SK-N-SH (cell line): ENCODE measurements around the gene CDH23. TPM values are rescaled to one million over a fixed set of nuclear protein-coding genes. Genes with fewer than 3 reads are reported as not detected.

Experiments used
- CTCF ChIA-PET: fragments of 300-600, 350-600 bp; formaldehyde crosslinking; extraction: SDS; loops from one replicate; lab custom pipeline; 2021; lab: Yijun Ruan, JAX
- POLR2A ChIA-PET: fragments of 350-600 bp; sonication (Branson Sonifier 250); formaldehyde crosslinking; extraction: SDS; loops from one replicate; lab custom pipeline; 2020; ENCODE audit warnings: antibody characterized with exemption, inconsistent platforms; lab: Yijun Ruan, JAX
- DNase-seq: peaks from one replicate; pipeline ENCODE4 v3.0.0; 2012
- H2AFZ ChIP-seq: fragments of 200-600 bp; sonication (generic); 2 replicates; pipeline ENCODE4 v1.8.1; 2016; ENCODE audit warnings: antibody characterized with exemption, mild to moderate bottlenecking, low read depth
- H3F3A ChIP-seq: fragments of 200-600 bp; sonication (generic); replicated peaks from 2 replicates; pipeline ENCODE3; 2016; ENCODE audit warnings: antibody characterized with exemption, mild to moderate bottlenecking; ENCODE audit not compliant: insufficient read depth
- H3K27ac ChIP-seq, 2 experiments: fragments of 200-500 bp in 1 of 2; fragments of 200-600 bp in 1 of 2; sonication (Bioruptor generic) in 1 of 2; sonication (generic), shearing (Covaris generic) in 1 of 2; 2 replicates each; pipeline versions ENCODE4 v1.5.1 to v1.6.1; 2014 to 2016; ENCODE audit warnings: low read depth in 2 of 2, inconsistent platforms in 1 of 2, low read length in 1 of 2, mild to moderate bottlenecking in 1 of 2, mixed read lengths in 1 of 2
- H3K27me3 ChIP-seq: fragments of 200-600 bp; sonication (generic), shearing (Covaris generic); 2 replicates; pipeline ENCODE4 v1.6.1; 2016; ENCODE audit warnings: mixed run types; ENCODE audit not compliant: insufficient read depth
- H3K36me3 ChIP-seq, 2 experiments: fragments of 200-500 bp in 1 of 2; fragments of 200-600 bp in 1 of 2; sonication (Bioruptor generic) in 1 of 2; sonication (generic) in 1 of 2; replicated peaks in 1 of 2; 2 replicates each; pipeline versions ENCODE3 to v1.5.1; 2014 to 2016; ENCODE audit warnings: low read length in 1 of 2, mild to moderate bottlenecking in 1 of 2; ENCODE audit not compliant: insufficient read depth in 2 of 2, control insufficient read depth in 1 of 2
- H3K4me1 ChIP-seq, 2 experiments: fragments of 200-500 bp in 1 of 2; fragments of 200-600 bp in 1 of 2; sonication (Bioruptor generic) in 1 of 2; sonication (generic), shearing (Covaris generic) in 1 of 2; 2 replicates each; pipeline versions ENCODE4 v1.5.1 to v1.6.1; 2014 to 2016; ENCODE audit warnings: low read depth in 1 of 2, low read length in 1 of 2, mixed run types in 1 of 2; ENCODE audit not compliant: insufficient read depth in 2 of 2, control insufficient read depth in 1 of 2
- H3K4me2 ChIP-seq: fragments of 200-600 bp; sonication (generic), shearing (Covaris generic); 2 replicates; pipeline ENCODE4 v1.6.1; 2017; ENCODE audit warnings: mixed run types
- H3K4me3 ChIP-seq, 2 experiments: fragments of 200-500 bp in 1 of 2; fragments of 200-600 bp in 1 of 2; sonication (Bioruptor generic) in 1 of 2; sonication (generic), shearing (Covaris generic) in 1 of 2; 2 replicates each; pipeline versions ENCODE4 v1.5.1 to v1.8.1; 2014 to 2016; ENCODE audit warnings: low read depth in 2 of 2, inconsistent platforms in 1 of 2, low read length in 1 of 2, mild to moderate bottlenecking in 1 of 2, mixed read lengths in 1 of 2, moderate library complexity in 1 of 2
- H3K79me2 ChIP-seq: fragments of 200-600 bp; sonication (generic); 2 replicates; pipeline ENCODE4 v1.8.1; 2017; ENCODE audit warnings: mild to moderate bottlenecking; ENCODE audit not compliant: insufficient read depth
- H3K9ac ChIP-seq: fragments of 200-600 bp; sonication (generic); 2 replicates; pipeline ENCODE4 v1.6.1; 2017; ENCODE audit warnings: mixed run types
- H3K9me2 ChIP-seq: fragments of 200-600 bp; sonication (generic); 2 replicates; pipeline ENCODE4 v1.6.1; 2017; ENCODE audit warnings: mixed run types
- H3K9me3 ChIP-seq: fragments of 200-600 bp; sonication (generic); 2 replicates; pipeline ENCODE4 v1.6.1; 2017; ENCODE audit warnings: mixed run types, mild to moderate bottlenecking, moderate library complexity
- H4K20me1 ChIP-seq: fragments of 200-600 bp; sonication (generic); 2 replicates; pipeline ENCODE4 v1.6.1; 2017; ENCODE audit warnings: mild to moderate bottlenecking, mixed run types; ENCODE audit not compliant: insufficient read depth
- CTCF ChIP-seq: fragments of 200-600 bp; sonication (generic); IDR thresholded peaks from 2 replicates; pipeline ENCODE4 v1.6.1; 2017; ENCODE audit warnings: antibody characterized with exemption, mild to moderate bottlenecking, moderate library complexity
- ELF1 ChIP-seq: IDR thresholded peaks from 2 replicates; pipeline ENCODE4 v1.4.0; 2012
- FOSL2 ChIP-seq: IDR thresholded peaks from 2 replicates; pipeline ENCODE4 v1.4.0; 2012; ENCODE audit warnings: low read depth, mild to moderate bottlenecking, moderate library complexity, borderline replicate concordance
- FOXJ3 ChIP-seq: sonication (generic); formaldehyde crosslinking; IDR thresholded peaks from 2 replicates; pipeline ENCODE4 v1.5.1; 2020; ENCODE audit warnings: mild to moderate bottlenecking, missing genetic modification reagents
- GABPA ChIP-seq: IDR thresholded peaks from 2 replicates; pipeline ENCODE4 v1.4.0; 2012; ENCODE audit warnings: low read depth, mild to moderate bottlenecking
- IRF3 ChIP-seq: fragments of 150-350 bp; IDR thresholded peaks from 2 replicates; pipeline ENCODE4 v1.6.1; 2016; ENCODE audit warnings: mild to moderate bottlenecking, low read depth, low read length
- JUND ChIP-seq: IDR thresholded peaks from 2 replicates; pipeline ENCODE4 v1.4.0; 2012
- MXI1 ChIP-seq: IDR thresholded peaks from 2 replicates; pipeline ENCODE4 v1.6.1; 2012; ENCODE audit warnings: mild to moderate bottlenecking, low read depth, low read length, improper control_type of control experiment
- NFIC ChIP-seq: IDR thresholded peaks from 2 replicates; pipeline ENCODE4 v1.4.0; 2012; ENCODE audit warnings: borderline replicate concordance
- NRF1 ChIP-seq: IDR thresholded peaks from 2 replicates; pipeline ENCODE4 v1.6.1; 2012; ENCODE audit warnings: low read depth, mild to moderate bottlenecking, low read length
- PBX3 ChIP-seq: IDR thresholded peaks from 2 replicates; pipeline ENCODE4; 2012
- POLR2AphosphoS5 ChIP-seq: IDR thresholded peaks from 2 replicates; pipeline ENCODE4 v1.6.1; 2012; ENCODE audit warnings: low read depth, low read length
- SIN3A ChIP-seq: IDR thresholded peaks from 2 replicates; pipeline ENCODE4 v1.6.1; 2012; ENCODE audit warnings: low read depth, mild to moderate bottlenecking, low read length, moderate library complexity, borderline replicate concordance
- TEAD4 ChIP-seq: IDR thresholded peaks from 2 replicates; pipeline ENCODE4 v1.4.0; 2012; ENCODE audit warnings: mild to moderate bottlenecking, borderline replicate concordance; ENCODE audit not compliant: insufficient read depth
- YY1 ChIP-seq: IDR thresholded peaks from 2 replicates; pipeline ENCODE4 v1.4.0; 2012; ENCODE audit warnings: low read depth, mild to moderate bottlenecking
- WGBS: methylation state at CpG from one replicate; pipeline ENCODE4 v1.1.6; 2017; ENCODE audit warnings: low lambda C conversion rate; 5-methylcytosine and 5-hydroxymethylcytosine counted together
- polyA plus RNA-seq, 3 experiments: library from polyadenylated mRNA; depleted of rRNA; stranded (reverse); fragments of >200 nt; gene quantifications; 2 replicates each; pipeline ENCODE4 v1.2.3, GENCODE V29; 2012

Gene CDH23
- polyA plus RNA-seq, 1 of the 3 experiments (the other 2 are of a cell fraction): 0.03 TPM

- Histone ChIP-seq H3K9me2 (no peaks in the 10 kb centered on the region), H3K36me3 (no peaks in the 10 kb centered on the region), H2AFZ (no peak overlapping the region), H3K4me1 (peaks cover 0 to 12% of the 10 kb centered on the region in 2 experiments; a peak in 1 of 4 replicates), H3F3A (no peaks in the 10 kb centered on the region), H4K20me1 (no peaks in the 10 kb centered on the region), H3K79me2 (no peaks in the 10 kb centered on the region), H3K27me3 (peaks cover 29% of the 10 kb centered on the region), H3K27ac (no peak overlapping the region), H3K9ac (no peak overlapping the region), H3K9me3 (no peaks in the 10 kb centered on the region), H3K4me3 (no peak overlapping the region), H3K4me2 (no peak overlapping the region)
- CTCF ChIA-PET: interaction anchor here (0.6 to 14.1 kb wide), 16 partner anchors 7 to 392 kb away, joined by 3 to 195 read pairs (median 6); partner anchors contain the start of gene CDH23
- DNase-seq: no peak
- POLR2A ChIA-PET: interaction anchor here (0.7 kb wide), 1 partner anchor 295 kb away, joined by 3 read pairs; no protein-coding TSS in a partner anchor
- TF ChIP-seq FOSL2: no peak
- no peak for TF ChIP-seq NRF1
- TF ChIP-seq MXI1: no peak
- no peak for TF ChIP-seq CTCF
- TF ChIP-seq GABPA: no peak
- 26% methylated on average over 2 of the region's 2 CpGs for WGBS
Observed at GRCh38 chr10:71705582-71705981, 308.9 kb downstream of the CDH23 start.

- H3K4me1 ChIP-seq: peaks cover 0 to 7% of the 10 kb centered on the region in 2 experiments; a peak in 1 of 4 replicates
- WGBS: 62% methylated on average over 14 of the region's 35 CpGs
- H3K4me3 ChIP-seq: no peak overlapping the region
- H2AFZ ChIP-seq: no peak overlapping the region
- TF ChIP-seq FOXJ3 (CRISPR knock-in tag) (no peak), CTCF (no peak), NFIC (no peak), IRF3 (no peak), PBX3 (no peak), NRF1 (no peak), SIN3A (no peak), ELF1 (no peak), JUND (no peak), YY1 (no peak), TEAD4 (no peak), POLR2AphosphoS5 (no peak)
- H3K9me2 ChIP-seq: no peaks in the 10 kb centered on the region
- ChIA-PET POLR2A (no interaction called here), CTCF (interaction anchor here (0.6 to 14.1 kb wide), 25 partner anchors 8 to 393 kb away, joined by 3 to 195 read pairs (median 7); partner anchors contain the start of genes CDH23 and VSIR)
- H3K4me2 ChIP-seq: no peak overlapping the region
- no peaks in the 10 kb centered on the region for H3K79me2 ChIP-seq
- no peaks in the 10 kb centered on the region for H3F3A ChIP-seq
- no peak overlapping the region for H3K9ac ChIP-seq
- no peak for DNase-seq
- no peak overlapping the region for H3K27ac ChIP-seq
- no peaks in the 10 kb centered on the region for H3K36me3 ChIP-seq
- H3K27me3 ChIP-seq: peaks cover 21% of the 10 kb centered on the region
- H4K20me1 ChIP-seq: no peaks in the 10 kb centered on the region
- H3K9me3 ChIP-seq: no peaks in the 10 kb centered on the region
Observed at GRCh38 chr10:71706216-71707121, 309.7 kb downstream of the CDH23 start.
